WERI-Rb-1 (cell line): ENCODE results near the gene HTT.

Source experiments
- DNase-seq: peaks from one replicate; pipeline ENCODE4 v3.0.0-alpha.2; 2020
- H3K27ac ChIP-seq: fragments of 250-450 bp; sonication (Bioruptor Pico); 2 replicates; pipeline ENCODE4 v1.5.1; 2020; ENCODE audit warnings: mild to moderate bottlenecking, moderate library complexity
- H3K27me3 ChIP-seq: fragments of 250-450 bp; sonication (Bioruptor Pico); 2 replicates; pipeline ENCODE4 v1.5.1; 2021; ENCODE audit warnings: mild to moderate bottlenecking, low read depth, moderate library complexity; ENCODE audit not compliant: insufficient read depth, severe bottlenecking
- H3K36me3 ChIP-seq: fragments of 250-450 bp; sonication (Bioruptor Pico); 2 replicates; pipeline ENCODE4 v1.5.1; 2020; ENCODE audit warnings: mild to moderate bottlenecking, moderate library complexity
- H3K4me3 ChIP-seq: 2 replicates; pipeline ENCODE4 v1.5.1; 2011; ENCODE audit warnings: low read depth, mild to moderate bottlenecking, control low read depth, low read length
- H3K9me3 ChIP-seq: fragments of 250-450 bp; sonication (Bioruptor Pico); 2 replicates; pipeline ENCODE4 v1.5.1; 2021; ENCODE audit warnings: mild to moderate bottlenecking, moderate library complexity; ENCODE audit not compliant: severe bottlenecking
- CTCF ChIP-seq: IDR thresholded peaks from 2 replicates; pipeline ENCODE4 v1.5.1; 2011; ENCODE audit warnings: low read depth, mild to moderate bottlenecking, control low read depth, inconsistent platforms, low read length

HTT gene

GRCh38 chr4:3168029-3168428 lies 93.5 kb downstream of the HTT start:
- Histone ChIP-seq H3K27me3 (no peaks in the 10 kb centered on the region), H3K27ac (no peak overlapping the region), H3K4me3 (no peak overlapping the region), H3K36me3 (peaks cover 71% of the 10 kb centered on the region), H3K9me3 (peaks cover 10% of the 10 kb centered on the region)
- TF ChIP-seq CTCF, result no peak
- DNase-seq, result no peak

- Histone ChIP-seq H3K27me3 (no peaks in the 10 kb centered on the region), H3K27ac (no peak overlapping the region), H3K4me3 (no peak overlapping the region), H3K9me3 (peaks cover 2% of the 10 kb centered on the region), H3K36me3 (peaks cover 68% of the 10 kb centered on the region)
- no peak for DNase-seq
- no peak for TF ChIP-seq CTCF
Measured at GRCh38 chr4:3174371-3175338, 100.2 kb downstream of the HTT start.

GRCh38 chr4:3176367-3177229 lies 102.1 kb downstream of the HTT start:
- H3K27ac ChIP-seq, result peak overlapping the region; percentile 80
- H3K27me3 ChIP-seq, result no peaks in the 10 kb centered on the region
- no peak for TF ChIP-seq CTCF

GRCh38 chr4:3177426-3177825 lies 102.9 kb downstream of the HTT start:
- no peaks in the 10 kb centered on the region for H3K27me3 ChIP-seq
- no peak for DNase-seq

More at GRCh38 chr4:3176367-3177229, 102.1 kb downstream of the HTT start:
- Histone ChIP-seq H3K9me3 (no peaks in the 10 kb centered on the region), H3K36me3 (peaks cover 61% of the 10 kb centered on the region), H3K4me3 (peak overlapping the region; percentile 24)
- peak; percentile 74 for DNase-seq

GRCh38 chr4:3177905-3178304 lies 103.4 kb downstream of the HTT start:
- DNase-seq, result peak; percentile 42
- TF ChIP-seq CTCF, result no peak
- Histone ChIP-seq H3K27me3 (no peaks in the 10 kb centered on the region), H3K9me3 (no peaks in the 10 kb centered on the region), H3K27ac (peak overlapping the region; percentile 80), H3K4me3 (no peak overlapping the region), H3K36me3 (peaks cover 61% of the 10 kb centered on the region)

More at GRCh38 chr4:3177426-3177825, 102.9 kb downstream of the HTT start:
- peaks cover 61% of the 10 kb centered on the region for H3K36me3 ChIP-seq
- no peak overlapping the region for H3K4me3 ChIP-seq
- no peak for TF ChIP-seq CTCF
- no peaks in the 10 kb centered on the region for H3K9me3 ChIP-seq
- peak overlapping the region; percentile 80 for H3K27ac ChIP-seq
